ENCODE measurements around the gene CRYL1.

Gene CRYL1

GRCh38 chr13:20391597-20392452 lies 133.8 kb downstream of the CRYL1 start:
- no peak for TF ChIP-seq CTCF (IDR thresholded peaks at IDR 0.05)
- Histone ChIP-seq H3K9ac (no peak overlapping the region), H3K9me3 (ENCODE audit: control insufficient read depth, low read length) (no peaks in the 10 kb centered on the region), H3K79me2 (no peaks in the 10 kb centered on the region), H3K27me3 (ENCODE audit: control insufficient read depth, insufficient read depth, low read length) (no peaks in the 10 kb centered on the region), H3K36me3 (ENCODE audit: control insufficient read depth, insufficient read depth, low read length) (no peaks in the 10 kb centered on the region), H3K27ac (no peak overlapping the region), H2AFZ (no peak overlapping the region), H3K4me3 (ENCODE audit: low read depth, low read length) (no peak overlapping the region), H3K4me1 (no peaks in the 10 kb centered on the region), H3K4me2 (ENCODE audit: low read length) (no peak overlapping the region)

- Histone ChIP-seq H3K27me3 (ENCODE audit: control insufficient read depth, insufficient read depth, low read length) (no peaks in the 10 kb centered on the region), H3K4me3 (ENCODE audit: low read depth, low read length) (no peak overlapping the region), H3K9me3 (ENCODE audit: control insufficient read depth, low read length) (no peaks in the 10 kb centered on the region), H3K27ac (no peak overlapping the region), H2AFZ (no peak overlapping the region), H3K9ac (no peak overlapping the region), H3K4me2 (ENCODE audit: low read length) (no peak overlapping the region), H3K79me2 (no peaks in the 10 kb centered on the region), H3K4me1 (no peaks in the 10 kb centered on the region), H3K36me3 (ENCODE audit: control insufficient read depth, insufficient read depth, low read length) (no peaks in the 10 kb centered on the region)
- no peak for TF ChIP-seq CTCF (IDR thresholded peaks at IDR 0.05)
Observed at GRCh38 chr13:20390526-20391175, 135.0 kb downstream of the CRYL1 start.

- Histone ChIP-seq H3K27me3 (ENCODE audit: control insufficient read depth, insufficient read depth, low read length) (no peaks in the 10 kb centered on the region), H3K4me3 (ENCODE audit: low read depth, low read length) (no peak overlapping the region), H3K36me3 (ENCODE audit: control insufficient read depth, insufficient read depth, low read length) (no peaks in the 10 kb centered on the region), H3K79me2 (no peaks in the 10 kb centered on the region), H2AFZ (no peak overlapping the region), H3K9ac (no peak overlapping the region), H3K4me2 (ENCODE audit: low read length) (no peak overlapping the region), H3K27ac (no peak overlapping the region), H3K9me3 (ENCODE audit: control insufficient read depth, low read length) (no peaks in the 10 kb centered on the region), H3K4me1 (no peaks in the 10 kb centered on the region)
- TF ChIP-seq CTCF (IDR thresholded peaks at IDR 0.05): no peak
Observed at GRCh38 chr13:20389696-20390525, 135.7 kb downstream of the CRYL1 start.

GRCh38 chr13:20388184-20388583 lies 137.5 kb downstream of the CRYL1 start:
- no peaks in the 10 kb centered on the region for H3K4me1 ChIP-seq
- no peaks in the 10 kb centered on the region for H3K9me3 ChIP-seq (ENCODE audit: control insufficient read depth, low read length)
- H3K4me3 ChIP-seq (ENCODE audit: low read depth, low read length): no peak overlapping the region
- H3K36me3 ChIP-seq (ENCODE audit: control insufficient read depth, insufficient read depth, low read length): no peaks in the 10 kb centered on the region
- no peaks in the 10 kb centered on the region for H3K79me2 ChIP-seq
- no peak for TF ChIP-seq CTCF (IDR thresholded peaks at IDR 0.05)
- H3K9ac ChIP-seq: no peak overlapping the region
- H2AFZ ChIP-seq: no peak overlapping the region
- H3K27me3 ChIP-seq (ENCODE audit: control insufficient read depth, insufficient read depth, low read length): no peaks in the 10 kb centered on the region
- no peak overlapping the region for H3K27ac ChIP-seq
- no peak overlapping the region for H3K4me2 ChIP-seq (ENCODE audit: low read length)

Data from parathyroid adenoma (tissue), 2 donors.